ENCODE data around the gene PPP2R1B. TPM values are rescaled to one million over a fixed set of nuclear protein-coding genes. Genes with fewer than 3 reads are reported as not detected.
"Not testable (repeated sequence)": the region's sequence is repeated elsewhere in the genome, so short reads cannot be mapped to it uniquely, and the experiment has no call there.

The PPP2R1B gene
- total RNA-seq, 1 experiment from 2014 or later, result 109 TPM

DNA sequence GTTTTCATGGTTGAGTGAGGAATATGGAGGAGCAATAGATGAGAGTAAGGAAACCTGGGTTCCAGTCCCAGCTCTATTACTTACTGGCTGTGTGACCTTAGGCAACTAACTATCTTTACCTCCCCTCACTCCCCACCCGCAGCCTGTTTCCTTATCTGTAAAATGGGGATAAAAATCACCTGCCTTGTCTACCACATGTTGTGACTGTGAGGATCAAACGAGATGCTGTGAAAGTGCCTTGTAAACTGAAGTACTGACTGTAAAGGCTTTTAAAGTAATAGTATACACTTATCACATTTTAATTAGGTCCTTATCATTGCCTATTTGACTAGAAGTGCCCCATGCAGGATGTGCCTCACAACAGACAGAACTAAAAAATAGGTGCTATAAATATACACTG is 18.9 kb upstream of the PPP2R1B start:
- no TSS peak for BruUV-seq (replicated peaks)
- H3K27ac Mint-ChIP-seq (ENCODE audit: unreplicated experiment), result no peak overlapping the region
- intact Hi-C loops (cut with micrococcal nuclease; ENCODE audit: unreplicated experiment), result no loop called here
- Histone ChIP-seq H3K27me3 (replicated peaks; ENCODE audit: control insufficient read depth, insufficient read depth, low read length) (no peaks in the 10 kb centered on the region), H3K9me3 (no peaks in the 10 kb centered on the region), H3K36me3 (ENCODE audit: control insufficient read depth, insufficient read depth, low read length) (no peaks in the 10 kb centered on the region), H3K4me3 (ENCODE audit: low read depth, low read length) (no peak overlapping the region), H3K4me1 (no peaks in the 10 kb centered on the region)
- H3K9me3 Mint-ChIP-seq (ENCODE audit: unreplicated experiment), result no peaks in the 10 kb centered on the region
- no peak for TF ChIP-seq CTCF (IDR thresholded peaks at IDR 0.05; ENCODE audit: insufficient read depth in 1 of 2, low read depth in 1 of 2, low read length in 1 of 2, severe bottlenecking in 1 of 2, unreplicated experiment in 1 of 2)
- H3K4me3 Mint-ChIP-seq (ENCODE audit: unreplicated experiment), result no peak overlapping the region
- ChIA-PET POLR2A (interaction anchor here (1.0 kb wide), 1 partner anchor 19 kb away, joined by 3 read pairs; the partner anchor contains the start of gene PPP2R1B), CTCF (no interaction called here)
- H3K36me3 Mint-ChIP-seq (ENCODE audit: insufficient read depth, unreplicated experiment), result no peaks in the 10 kb centered on the region
- H3K27me3 Mint-ChIP-seq (ENCODE audit: insufficient read depth, unreplicated experiment), result no peaks in the 10 kb centered on the region
- no peak for DNase-seq
- no peaks in the 10 kb centered on the region for H3K4me1 Mint-ChIP-seq (ENCODE audit: low read depth, unreplicated experiment)

DNA sequence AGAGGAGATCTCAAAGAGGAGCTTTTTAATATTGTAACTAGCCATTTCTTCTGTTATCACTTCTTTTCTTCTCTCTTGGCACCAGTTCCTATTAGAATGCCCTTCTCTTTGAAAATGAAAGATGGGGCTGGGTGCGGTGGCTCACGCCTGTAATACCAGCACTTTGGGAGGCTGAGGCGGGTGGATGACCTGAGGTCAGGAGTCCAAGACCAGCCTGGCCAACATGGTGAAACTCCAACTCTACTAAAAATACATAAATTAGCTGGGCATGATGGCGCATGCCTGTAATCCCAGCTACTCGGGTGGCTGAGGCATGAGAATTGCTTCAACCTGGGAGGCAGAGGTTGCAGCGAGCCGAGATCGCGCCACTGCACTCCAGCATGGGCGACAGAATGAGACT is 18.1 kb upstream of the PPP2R1B start:
- BruUV-seq (replicated peaks); CTCF ChIA-PET; H3K4me1 Mint-ChIP-seq (ENCODE audit: low read depth, unreplicated experiment): not testable (repeated sequence)

GRCh38 chr11:111782109-111782741 is 16.0 kb upstream of the PPP2R1B start:
- ChIA-PET CTCF (interaction anchor here (0.5 kb wide), 1 partner anchor 115 kb away, joined by 5 read pairs; no protein-coding TSS in a partner anchor), POLR2A (no interaction called here)
- H3K36me3 ChIP-seq (ENCODE audit: control insufficient read depth, insufficient read depth, low read length), result no peaks in the 10 kb centered on the region
- H3K27me3 Mint-ChIP-seq (ENCODE audit: insufficient read depth, unreplicated experiment), result no peaks in the 10 kb centered on the region
- TF ChIP-seq CTCF (IDR thresholded peaks at IDR 0.05; ENCODE audit: insufficient read depth in 1 of 2, low read depth in 1 of 2, low read length in 1 of 2, severe bottlenecking in 1 of 2, unreplicated experiment in 1 of 2), result no peak
- no TSS peak for BruUV-seq (replicated peaks)
- intact Hi-C loops (cut with micrococcal nuclease; ENCODE audit: unreplicated experiment), result no loop called here
- no peaks in the 10 kb centered on the region for H3K36me3 Mint-ChIP-seq (ENCODE audit: insufficient read depth, unreplicated experiment)
- H3K9me3 ChIP-seq, result no peaks in the 10 kb centered on the region
- no peaks in the 10 kb centered on the region for H3K27me3 ChIP-seq (replicated peaks; ENCODE audit: control insufficient read depth, insufficient read depth, low read length)
- peaks cover 14% of the 10 kb centered on the region for H3K4me1 Mint-ChIP-seq (ENCODE audit: low read depth, unreplicated experiment)
- DNase-seq, result no peak
- H3K4me3 ChIP-seq (ENCODE audit: low read depth, low read length), result no peak overlapping the region
- H3K4me3 Mint-ChIP-seq (ENCODE audit: unreplicated experiment), result no peak overlapping the region
- H3K27ac Mint-ChIP-seq (ENCODE audit: unreplicated experiment), result no peak overlapping the region
- peaks cover 17% of the 10 kb centered on the region for H3K4me1 ChIP-seq
- no peaks in the 10 kb centered on the region for H3K9me3 Mint-ChIP-seq (ENCODE audit: unreplicated experiment)

More for the DNA sequence above, 18.1 kb upstream of the PPP2R1B start:
- H3K9me3 Mint-ChIP-seq (ENCODE audit: unreplicated experiment); DNase-seq; H3K36me3 Mint-ChIP-seq (ENCODE audit: insufficient read depth, unreplicated experiment); H3K36me3 ChIP-seq (ENCODE audit: control insufficient read depth, insufficient read depth, low read length); intact Hi-C loops (cut with micrococcal nuclease; ENCODE audit: unreplicated experiment); H3K4me3 ChIP-seq (ENCODE audit: low read depth, low read length); H3K27me3 ChIP-seq (replicated peaks; ENCODE audit: control insufficient read depth, insufficient read depth, low read length); H3K27ac Mint-ChIP-seq (ENCODE audit: unreplicated experiment); H3K9me3 ChIP-seq; H3K4me3 Mint-ChIP-seq (ENCODE audit: unreplicated experiment); POLR2A ChIA-PET; H3K27me3 Mint-ChIP-seq (ENCODE audit: insufficient read depth, unreplicated experiment); H3K4me1 ChIP-seq: not testable (repeated sequence)
